Activated effector memory CD4-positive, alpha-beta T cell treated with Interleukin-2 at 50 U/mL for 16 hours (primary cell): ENCODE measurements around the gene MRPL9.
A peak's percentile ranks its signal among the peaks of the same experiment; 100 is the strongest.

ENCODE experiments used
- DNase-seq: peaks from one replicate; pipeline ENCODE4 v3.0.0-alpha.2; 2020

MRPL9 gene

DNA sequence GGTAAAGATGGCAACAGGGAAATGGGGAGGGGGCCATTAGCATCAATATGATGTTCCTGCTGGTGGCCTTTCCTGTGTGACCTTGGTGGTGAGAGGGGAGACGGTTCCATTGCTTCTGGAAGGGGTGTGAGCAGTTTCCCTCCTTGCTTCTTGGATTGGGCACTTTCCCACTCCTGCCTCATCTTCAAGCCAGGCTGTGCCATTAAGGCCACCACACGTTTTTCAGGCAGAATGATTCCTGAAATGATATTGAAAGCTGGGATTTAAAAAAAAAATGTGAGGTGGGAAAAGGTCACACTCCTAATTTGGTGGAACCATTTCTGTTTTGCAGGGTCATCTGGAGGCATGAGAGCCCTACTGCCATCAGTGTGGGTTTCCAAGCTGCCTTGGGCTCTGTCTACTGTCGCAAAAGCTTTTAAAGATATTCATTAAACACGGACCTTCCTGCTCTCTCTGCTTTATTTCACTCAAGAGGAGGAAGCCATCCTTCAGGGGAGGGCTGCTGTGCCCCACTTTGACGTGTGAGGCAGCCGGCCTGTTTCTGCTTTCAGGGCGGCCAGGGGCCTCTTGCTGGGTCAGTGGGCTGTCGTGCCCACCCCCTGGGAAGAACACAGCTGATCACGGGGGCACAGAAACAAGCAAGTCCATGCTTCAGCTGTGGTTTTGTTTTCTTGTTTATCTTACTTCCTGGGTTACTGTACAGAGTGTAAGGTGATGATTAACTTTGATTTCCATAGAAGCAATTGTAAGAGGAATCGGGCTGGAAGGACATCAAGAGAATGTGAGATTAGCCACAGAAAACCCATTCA lies 33.9 kb downstream of the MRPL9 start:
- DNase-seq, result no peak

DNA sequence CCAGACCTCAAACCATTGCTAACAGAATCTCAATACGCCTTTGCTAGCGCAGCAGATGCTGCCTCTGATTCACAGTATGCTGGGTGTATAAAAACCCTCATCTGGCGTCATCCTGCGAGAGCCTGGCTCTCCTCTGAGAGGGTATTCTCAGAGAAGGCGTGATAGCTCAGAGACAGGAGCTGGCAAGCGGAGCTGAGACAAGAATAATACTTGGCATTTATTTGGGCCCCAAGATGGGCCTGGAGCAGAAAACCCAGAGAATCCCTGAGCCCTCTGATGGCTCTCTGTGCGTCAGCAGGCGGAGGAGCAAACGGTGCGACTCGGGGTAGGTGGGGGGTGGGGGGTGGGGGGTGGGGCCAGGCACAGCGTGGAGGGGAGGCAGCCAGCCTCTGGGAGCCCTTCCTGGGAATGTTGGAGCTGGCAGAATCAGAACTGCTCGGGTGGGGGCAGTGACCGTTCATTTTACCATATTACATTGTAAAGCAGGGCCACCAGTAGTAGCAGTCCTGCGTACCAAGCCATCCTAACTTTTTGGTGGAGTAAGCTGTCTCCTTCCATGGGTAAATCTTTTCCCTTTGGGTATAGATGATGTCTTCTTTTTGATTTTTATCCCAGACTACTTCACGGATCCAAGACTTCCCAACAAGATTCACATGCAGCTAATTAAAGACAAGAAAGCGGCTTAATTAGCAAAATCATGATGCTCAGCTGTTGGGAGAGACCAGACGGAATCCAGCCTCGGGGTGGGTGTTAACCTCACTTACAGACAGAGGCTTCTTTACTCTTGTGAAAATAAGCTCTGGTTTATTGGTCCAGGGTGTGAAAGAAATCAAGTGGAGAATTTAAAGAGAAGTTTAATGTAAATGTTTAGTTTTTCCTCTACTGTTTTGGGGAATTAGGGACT lies 34.9 kb downstream of the MRPL9 start:
- DNase-seq, result no peak

DNA sequence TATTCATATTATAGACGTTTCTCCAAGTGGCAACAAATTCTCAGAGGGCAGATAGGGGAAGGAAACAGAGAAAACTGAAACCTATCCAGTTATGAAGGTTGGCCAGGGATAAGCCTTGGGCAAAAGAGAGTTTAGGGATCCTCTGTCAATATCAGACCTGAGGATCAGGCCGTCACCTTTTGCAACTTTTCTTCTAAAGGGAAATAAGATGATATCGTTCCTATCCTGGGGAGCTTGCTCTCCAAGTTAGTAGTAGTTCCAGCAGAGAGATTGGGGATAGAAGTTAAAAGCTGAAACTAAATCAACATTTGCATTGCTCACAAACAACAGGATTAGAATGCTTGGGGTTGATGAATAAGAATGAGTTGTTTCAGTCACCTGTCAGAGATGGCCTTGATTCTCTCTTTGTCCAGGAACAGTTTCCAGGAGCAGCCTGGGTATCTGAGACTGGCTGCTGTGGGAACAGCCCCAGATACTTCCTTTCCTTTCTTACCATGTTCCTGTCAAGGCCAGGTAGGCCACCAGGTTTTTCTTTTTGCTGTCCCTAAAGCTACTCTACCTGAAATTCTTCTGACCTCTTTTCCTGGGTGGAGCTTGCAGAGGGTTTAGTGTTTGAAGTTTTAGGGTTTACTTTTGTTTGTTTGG lies 39.4 kb downstream of the MRPL9 start:
- DNase-seq, result no peak

DNA sequence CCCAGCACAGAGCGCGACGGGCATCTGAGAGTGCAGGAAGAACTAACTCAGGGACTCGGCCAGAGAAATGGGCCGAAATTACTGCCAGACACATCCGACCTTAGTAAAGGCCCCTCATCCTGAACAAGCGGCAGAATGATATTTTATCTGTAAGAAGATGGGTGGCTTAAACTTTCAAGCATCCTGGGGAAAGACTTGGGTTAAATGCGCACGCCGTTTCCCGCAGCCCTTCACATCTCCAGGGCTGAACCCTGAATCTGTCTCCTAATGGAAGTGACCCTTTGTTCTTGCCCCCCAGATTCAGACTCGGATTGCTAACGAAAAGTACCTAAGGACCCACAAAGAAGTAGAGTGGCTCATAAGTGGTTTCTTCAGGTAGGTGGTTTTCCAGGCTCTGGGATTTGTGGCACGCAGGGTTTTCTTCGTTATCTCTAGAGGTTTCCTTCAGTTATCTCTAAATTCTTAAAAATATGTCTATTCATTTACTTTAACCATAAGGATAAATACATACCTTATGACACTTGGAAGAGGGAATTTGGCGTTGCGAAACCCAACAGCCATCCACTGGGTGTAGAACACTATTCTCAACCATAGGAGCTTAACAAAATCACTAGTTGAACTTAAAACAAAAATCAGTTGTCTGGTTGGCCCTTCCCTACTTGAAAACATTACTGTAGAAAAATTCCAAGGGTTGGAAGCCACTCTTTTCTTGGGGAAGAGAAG lies 41.3 kb downstream of the MRPL9 start:
- DNase-seq, result no peak

DNA sequence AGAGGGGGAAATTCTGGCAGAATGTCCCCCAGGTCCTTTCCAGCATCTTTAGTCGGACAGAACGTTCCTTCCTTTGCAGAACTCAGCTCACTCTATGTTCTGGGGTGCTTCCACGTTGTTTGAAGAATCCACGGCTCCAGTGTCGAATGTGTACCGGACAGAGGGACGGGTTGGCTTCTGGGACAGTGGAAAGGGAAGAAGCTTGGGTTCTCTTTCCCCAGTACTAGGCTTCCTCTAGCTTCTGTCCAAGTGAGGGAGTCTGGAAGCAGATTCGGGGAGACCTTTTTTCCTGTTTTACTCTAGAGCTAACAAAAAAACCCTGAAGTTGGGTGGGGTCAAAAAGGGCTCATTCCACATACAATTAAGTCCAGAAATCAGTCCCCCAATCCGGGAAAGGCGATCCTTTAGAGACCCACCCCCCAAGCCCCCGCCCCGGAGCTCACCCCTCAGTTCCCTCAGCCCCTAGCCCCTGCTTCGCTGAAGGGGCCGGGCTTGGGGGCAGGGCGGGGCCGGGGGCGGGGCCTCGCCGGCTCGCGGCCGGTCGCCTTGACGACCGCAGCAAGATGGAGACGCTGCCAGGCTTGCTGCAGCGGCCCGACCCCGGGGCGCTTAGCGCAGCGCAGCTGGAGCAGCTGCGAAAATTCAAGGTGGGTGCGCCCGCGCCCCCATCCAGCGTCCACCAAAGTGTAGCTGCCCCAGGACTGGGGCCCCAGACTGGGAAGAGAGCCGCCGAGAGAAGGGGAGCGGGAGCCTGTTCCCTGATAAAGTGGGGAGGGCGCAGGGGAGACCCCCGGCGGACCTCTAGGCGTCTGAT lies 42.1 kb downstream of the MRPL9 start, which contains the start of gene RIIAD1:
Gene RIIAD1 (plus strand): TSS at position 549 of the 814 bp plus-strand sequence. CDS start 15 bp downstream, at position 564.
- DNase-seq, result peak; percentile 32

DNA sequence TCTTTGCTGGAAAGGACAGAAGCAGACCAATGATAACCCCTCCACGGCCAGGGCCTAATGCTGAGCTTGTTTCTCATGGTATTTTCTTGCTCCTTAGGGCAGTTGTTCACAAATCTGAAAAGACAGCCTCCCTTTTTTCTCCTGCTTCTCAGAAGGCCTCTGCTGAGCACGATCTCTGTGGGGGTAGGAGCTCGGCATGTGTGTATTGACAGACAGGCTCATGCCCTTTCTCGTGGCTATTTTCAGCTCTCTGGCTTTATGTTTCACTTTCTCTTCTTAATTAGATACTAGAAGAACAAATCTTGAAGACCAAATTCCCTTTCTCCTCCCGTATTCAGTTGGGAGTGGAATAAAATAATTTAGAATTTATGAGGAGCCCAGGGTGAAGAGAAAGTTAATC lies 42.7 kb downstream of the MRPL9 start:
- no peak for DNase-seq

DNA sequence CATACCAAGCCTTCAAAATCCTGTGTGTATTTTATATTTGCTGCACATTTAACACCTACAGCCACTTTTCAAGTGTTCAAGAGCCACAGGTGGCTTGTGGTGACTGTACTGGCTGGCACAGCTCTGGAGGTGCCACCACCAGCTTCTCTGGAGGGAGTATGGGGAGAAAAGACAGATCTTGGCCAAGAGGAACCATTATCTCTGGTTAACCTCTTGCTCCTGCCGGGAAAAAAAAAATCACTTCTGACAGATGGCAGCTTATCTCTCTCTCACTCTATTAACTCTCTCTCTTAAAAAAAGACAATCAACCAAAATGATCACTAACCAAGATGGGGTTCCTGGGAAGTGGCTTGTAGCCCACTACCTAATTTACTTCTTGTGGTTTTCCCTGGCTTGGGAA lies 43.2 kb downstream of the MRPL9 start:
- DNase-seq, result no peak

DNA sequence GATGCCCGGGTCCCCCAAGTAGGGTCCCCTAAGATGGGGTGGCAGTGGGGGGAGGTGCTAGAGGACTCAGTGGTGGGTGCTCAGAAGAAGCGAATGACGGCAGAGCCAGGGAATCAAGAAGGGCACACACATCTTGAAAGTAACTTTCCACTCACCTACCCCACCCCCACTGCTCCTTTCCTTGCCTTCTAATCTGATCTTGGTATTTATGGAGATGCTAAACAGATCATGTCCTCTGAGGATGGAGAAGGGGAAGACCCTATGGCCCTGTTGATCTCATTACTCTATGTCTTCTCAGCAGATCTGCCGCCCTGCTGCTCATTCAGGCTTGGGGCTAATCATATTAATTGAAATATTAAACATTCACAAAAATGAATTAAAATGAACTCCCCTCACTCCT lies 44.6 kb downstream of the MRPL9 start:
- no peak for DNase-seq

DNA sequence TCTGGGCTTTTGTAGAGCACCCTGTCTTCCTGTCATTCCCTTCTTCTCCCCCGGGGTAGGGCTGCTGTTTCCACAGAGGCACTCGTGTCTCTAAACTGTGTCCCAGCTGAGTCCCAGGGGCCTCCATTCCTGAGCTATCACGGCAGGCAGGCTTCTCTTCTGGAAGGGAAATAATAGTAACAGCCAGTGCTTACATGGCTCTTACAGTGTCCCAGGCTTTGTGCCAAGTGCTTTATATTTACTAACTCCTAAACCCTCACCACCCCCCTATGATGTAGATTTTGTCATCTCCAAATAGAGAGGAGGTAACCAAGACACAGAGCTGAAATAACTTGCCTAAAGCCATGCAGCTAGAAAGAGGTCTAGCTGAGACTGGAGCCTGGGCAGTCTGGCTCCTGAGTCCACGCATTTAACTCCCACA lies 45.3 kb downstream of the MRPL9 start:
- no peak for DNase-seq

DNA sequence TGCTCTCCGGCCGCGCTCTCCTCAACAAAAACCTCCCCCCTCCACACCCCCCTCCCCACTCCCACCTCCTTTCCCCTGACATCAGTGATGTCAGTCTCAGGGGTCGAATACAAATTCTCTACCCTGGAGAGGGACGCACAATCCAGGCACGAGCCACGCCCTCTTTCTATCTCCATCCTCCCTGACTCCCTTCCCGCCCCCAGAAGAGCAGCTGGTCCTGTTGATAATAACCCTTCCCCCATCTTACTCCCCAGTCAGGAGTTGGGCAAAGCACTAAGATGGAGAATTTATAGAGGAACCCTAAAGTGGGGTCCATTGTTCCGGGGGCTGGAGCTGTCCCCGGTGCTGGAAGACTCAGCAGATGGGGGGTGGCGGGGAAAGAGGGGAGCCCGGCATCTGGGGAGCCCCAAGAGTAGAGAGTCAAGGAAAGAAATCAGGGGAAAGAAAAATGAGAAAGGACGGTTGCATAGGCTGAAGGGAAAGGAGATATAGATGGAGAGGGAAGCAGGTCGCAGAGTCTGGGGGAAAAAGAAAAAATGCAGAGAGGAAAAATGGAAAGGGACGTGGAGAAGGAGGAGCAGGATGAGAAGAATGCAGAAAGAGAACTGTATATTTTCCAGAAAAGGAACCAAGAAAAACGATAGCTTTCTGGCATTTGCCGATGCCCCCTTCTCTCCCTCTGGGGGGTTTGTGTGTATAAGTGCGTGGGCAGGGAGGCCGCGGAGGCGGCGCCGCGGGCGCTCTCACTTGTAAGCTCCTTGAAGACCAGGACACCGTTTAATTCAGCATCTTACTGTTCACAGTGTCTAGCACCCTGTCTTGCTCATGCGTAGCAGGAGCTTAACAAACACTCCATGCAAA lies 46.3 kb downstream of the MRPL9 start, which contains the start of gene CELF3:
Gene CELF3 (minus strand): TSS at position 33 of the 861 bp plus-strand sequence. CDS start 783 bp downstream, outside the sequence.
- no peak for DNase-seq

DNA sequence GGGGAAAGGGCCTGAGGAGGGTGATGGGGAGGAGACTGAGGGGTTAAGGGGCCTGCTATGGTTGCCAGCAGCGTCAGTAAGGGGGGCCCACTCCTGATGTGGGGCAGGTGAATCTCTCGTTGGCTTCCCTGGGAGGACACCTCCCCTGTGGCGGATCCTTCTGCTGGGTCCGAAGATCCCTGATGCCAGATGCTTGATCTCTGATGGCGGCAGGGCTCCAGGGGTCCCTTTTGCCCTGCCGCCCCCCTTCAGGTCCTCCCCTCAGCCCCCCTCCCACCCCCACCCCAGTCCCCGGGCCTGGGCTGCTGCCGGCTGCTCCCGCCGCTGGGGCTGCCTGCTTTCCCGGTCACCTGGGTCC lies 46.9 kb downstream of the MRPL9 start:
- DNase-seq, result no peak

DNA sequence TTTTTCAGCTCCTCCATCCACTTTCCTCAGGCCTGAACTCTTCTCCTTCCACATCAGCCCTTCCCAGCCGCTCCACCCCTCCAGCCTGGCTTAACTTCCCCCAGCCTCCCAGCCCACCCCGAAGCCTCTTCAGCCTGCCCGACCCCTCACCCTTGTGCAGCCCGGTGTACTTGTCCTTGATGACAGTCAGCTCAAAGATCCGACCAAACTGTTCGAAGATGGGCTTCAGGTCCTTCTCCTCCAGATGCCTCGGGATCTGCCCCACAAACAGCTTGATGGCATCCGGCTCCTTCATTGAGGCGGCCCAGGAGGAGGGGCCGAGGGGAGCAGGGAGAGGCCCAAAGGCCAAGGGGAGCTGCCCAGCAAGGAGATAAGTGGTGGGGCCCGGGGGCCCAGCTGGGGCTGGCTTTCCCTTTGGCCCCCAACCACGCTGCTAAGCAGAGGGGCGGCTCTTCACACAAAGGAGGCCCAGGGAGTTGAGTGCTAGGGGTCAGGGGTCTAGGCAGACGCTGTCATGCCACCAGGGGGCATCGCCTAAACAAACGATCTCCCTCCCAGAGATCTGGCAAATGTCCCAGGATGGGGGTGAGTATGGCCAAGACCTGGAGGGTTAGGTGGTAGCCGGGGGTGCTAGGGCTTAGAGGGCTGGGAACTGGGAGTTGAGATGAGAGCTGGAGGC lies 47.4 kb downstream of the MRPL9 start:
- DNase-seq, result no peak

DNA sequence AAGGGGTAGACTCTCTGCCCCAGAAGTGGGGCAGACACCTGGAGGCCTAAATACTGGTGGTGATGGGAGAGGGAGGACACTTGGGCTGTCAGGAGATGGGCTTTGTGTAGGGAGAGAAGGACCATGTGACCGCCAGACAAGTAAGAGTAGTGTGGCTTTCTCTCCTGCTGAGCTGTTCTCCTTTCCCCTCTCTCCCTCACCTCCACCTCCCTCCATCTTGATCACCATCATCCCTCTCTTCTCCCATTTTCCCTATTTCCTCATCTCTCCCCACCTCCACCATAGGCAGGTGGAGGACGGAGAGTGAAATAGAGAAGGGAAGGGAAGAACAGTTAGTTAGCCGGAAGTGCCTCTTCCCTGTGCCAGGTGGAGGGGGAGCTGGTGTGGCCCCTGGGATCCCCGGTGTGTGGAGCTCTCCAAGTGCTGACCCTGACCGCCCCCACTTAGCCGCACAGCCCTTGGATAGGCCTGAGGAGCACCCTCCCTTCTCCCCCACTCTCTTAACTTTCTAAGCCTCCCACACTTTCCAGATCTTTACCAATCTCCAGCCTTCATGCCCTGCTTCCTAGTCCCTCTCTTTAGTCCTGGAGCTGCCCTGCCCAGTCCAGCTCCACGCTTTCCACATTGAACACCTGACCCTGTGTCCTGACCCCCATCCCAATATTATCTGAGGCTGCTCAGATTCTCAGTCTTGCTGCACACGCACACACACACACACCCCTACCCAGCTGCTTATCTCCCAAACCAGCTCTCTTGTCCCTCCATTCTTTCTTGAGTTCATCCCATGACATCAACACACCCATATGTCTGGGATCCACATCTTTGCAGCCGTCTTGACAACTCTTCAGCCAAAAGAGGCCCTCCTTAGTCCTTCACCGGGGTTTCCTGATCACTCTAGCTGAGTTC lies 48.2 kb downstream of the MRPL9 start:
- no peak for DNase-seq

DNA sequence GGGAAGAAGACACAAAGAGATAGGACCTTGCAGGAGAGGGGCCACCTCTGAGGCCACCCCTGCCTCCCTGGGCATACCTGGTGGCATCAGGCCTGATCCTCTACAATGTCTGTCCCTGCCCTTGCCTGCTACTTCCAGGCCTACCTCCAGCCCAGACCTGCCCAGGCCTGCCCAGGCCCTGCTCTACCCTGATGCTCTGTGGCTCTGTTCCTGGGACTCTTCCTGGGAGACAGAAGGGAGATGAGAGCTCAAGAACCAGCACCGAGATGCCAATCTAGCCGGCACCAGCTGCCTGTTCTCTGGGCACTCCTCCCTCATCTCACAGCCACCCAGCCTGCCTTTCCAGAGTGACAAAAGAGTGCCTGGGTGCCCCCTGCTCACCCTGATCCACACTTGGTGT lies 49.4 kb downstream of the MRPL9 start:
- no peak for DNase-seq

DNA sequence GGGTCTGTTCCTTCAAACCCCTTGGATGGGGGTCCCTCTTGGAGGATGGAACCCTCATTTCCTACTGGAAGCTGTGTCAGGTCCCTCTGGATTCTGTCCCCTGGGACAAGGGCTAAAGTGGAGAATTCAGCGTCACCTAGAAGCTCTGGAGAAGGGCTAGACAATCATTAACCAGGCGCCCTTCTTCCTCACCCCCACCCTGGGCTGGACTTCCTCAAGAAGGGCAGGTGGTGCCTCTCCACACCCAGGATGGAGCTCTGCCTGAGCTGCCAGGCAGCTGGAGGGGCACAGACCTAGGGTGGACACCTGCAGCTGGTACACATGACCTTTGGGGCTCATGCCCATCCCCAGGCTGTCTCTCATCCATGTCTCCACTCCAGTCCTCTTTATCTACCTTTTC lies 50.3 kb downstream of the MRPL9 start:
- no peak for DNase-seq

DNA sequence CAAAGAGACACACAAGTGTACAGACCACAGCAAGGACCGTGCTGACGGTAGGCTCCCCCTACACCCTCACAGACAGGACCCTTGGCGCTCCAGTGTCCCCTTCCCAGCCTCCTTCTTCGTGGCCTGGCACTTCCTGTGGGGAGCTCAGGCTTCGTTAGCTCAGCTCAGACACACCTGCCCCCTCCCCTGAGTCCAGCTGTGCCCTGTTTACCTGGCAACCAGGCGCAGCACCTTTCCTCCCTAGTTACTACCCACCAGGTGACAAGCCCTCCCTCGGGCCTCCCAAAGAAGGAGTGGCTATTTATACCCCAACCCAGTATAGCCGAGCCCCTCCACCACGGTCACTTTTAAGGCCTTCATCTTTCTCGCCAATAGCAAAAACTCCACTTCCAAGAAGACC lies 51.3 kb downstream of the MRPL9 start:
- no peak for DNase-seq

DNA sequence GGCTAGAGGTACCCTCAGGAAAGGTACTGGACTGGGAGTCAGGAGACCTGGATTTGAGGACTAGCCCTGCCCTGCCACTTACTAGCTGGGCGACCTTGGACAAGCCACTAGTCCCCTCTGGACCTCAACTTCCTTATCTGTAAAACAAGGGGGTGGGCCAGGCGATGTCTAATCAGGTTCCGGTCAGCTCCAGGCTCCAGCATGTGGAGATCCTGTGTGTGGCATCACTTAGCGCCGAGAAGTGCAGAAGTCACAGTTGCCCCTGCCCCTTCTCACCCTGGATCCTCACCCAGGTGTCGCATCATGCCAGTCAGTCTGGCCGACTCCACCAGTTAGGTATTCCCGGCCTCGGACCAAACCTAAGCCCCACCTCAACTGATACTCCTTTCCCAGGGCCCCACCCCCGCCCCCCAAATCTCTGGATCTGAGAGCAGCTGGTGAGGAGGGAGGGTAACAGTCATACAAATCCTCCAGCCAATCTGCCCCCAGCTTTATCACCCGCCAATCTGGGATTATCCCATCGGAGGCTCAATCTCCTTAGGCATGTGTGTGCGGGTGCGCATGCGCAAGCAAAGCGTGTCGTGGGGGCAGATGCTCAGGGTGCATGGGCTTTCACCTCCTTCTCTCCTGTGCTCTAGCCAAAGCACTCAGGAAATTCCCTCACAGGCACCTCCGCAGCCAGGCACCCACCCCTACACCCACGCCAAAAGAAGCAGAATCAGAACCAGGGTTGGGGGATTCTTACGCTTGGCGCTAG lies 52.1 kb downstream of the MRPL9 start:
- DNase-seq, result no peak

DNA sequence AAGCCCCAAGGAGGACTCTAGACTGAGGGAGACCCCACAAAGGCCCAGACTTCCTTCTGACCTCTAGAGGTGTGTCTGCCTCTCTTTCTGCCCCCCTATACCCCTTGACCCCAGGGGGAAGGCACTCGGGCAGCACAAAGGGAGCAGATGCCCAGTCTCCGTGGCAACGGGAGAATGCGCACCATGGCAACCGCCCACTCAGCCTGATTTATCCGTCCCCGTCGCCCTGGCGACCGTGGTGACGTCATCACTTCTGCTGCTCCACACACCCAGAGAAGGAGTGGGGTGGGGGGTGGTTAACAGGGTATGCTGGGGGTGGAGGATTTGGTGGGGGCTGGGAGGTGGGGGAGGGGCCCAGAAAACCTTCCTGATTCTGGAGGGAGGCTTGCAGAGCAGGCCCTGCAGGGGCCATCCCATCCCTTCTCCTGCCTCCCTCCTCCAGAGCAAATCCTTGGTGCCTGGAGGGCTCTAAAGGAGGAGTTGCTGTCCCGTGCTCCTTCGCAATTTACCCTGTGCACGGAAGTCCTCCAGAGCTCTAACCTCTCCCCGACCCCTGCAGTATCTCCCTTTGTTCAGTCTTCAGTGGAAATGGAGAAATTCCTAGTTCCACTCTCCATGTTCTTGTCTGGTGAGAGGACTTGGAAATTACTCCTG lies 53.0 kb downstream of the MRPL9 start:
- DNase-seq, result no peak
